Stimulated activated CD4-positive, alpha-beta T cell treated with anti-CD3 and anti-CD28 coated beads, Interleukin-4, amount 100 ng/mL, for 24 hours (primary cell): ENCODE results near the gene TEAD3.
"Not testable (repeated sequence)": the region's sequence is repeated elsewhere in the genome, so short reads cannot be mapped to it uniquely, and the experiment has no call there.

Experiments used
- DNase-seq: peaks from one replicate; pipeline ENCODE4 v3.0.0-alpha.2; 2020

The TEAD3 gene

GRCh38 chr6:35443341-35444030 is 53.4 kb downstream of the TEAD3 start:
- DNase-seq = no peak

- no peak for DNase-seq
Observed at GRCh38 chr6:35442693-35443092, 54.2 kb downstream of the TEAD3 start.

DNA sequence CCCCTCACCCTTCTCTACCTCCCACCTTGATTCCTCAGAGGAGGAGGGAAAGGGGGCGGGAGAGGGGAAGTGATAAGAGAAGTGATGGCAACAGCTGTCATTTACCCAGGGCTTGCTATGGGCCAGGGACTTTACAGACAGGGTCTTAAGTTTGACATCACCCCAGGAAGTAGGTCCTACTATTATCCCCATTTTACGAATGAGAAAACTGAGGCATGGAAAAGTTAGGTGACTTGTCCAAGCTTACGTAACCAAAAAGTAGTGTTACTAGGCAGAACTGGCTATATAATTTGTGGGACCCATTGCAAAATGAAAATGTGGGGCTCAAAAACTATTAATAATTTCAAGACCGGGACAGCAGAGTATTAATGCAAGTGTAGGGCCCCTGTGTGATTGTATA is 55.2 kb downstream of the TEAD3 start:
- no peak for DNase-seq

DNA sequence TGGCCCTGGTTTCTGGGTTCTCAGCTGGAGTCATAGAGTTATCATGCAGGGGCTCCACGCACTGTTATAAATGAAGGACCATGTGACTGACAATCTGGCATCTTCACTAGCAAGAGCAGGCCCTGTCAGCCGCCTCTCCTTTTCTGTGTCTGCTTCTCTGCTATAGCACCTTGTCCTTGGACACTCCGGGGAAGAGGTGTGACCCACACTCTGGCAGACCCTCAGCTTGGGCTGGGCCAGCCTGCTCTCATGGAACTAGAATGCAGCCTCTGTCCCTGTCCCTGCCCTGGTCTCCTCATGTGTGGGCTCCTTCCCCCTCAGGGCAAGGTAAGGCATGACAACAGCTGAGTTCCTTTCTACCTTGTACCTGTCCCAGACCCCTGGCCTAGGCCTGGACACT is 55.7 kb downstream of the TEAD3 start:
- no peak for DNase-seq

GRCh38 chr6:35439308-35439707 is 57.6 kb downstream of the TEAD3 start:
- DNase-seq = no peak

GRCh38 chr6:35438378-35439065 is 58.4 kb downstream of the TEAD3 start:
- not testable (repeated sequence) for DNase-seq

GRCh38 chr6:35436071-35436857 is 60.6 kb downstream of the TEAD3 start:
- DNase-seq = no peak

DNA sequence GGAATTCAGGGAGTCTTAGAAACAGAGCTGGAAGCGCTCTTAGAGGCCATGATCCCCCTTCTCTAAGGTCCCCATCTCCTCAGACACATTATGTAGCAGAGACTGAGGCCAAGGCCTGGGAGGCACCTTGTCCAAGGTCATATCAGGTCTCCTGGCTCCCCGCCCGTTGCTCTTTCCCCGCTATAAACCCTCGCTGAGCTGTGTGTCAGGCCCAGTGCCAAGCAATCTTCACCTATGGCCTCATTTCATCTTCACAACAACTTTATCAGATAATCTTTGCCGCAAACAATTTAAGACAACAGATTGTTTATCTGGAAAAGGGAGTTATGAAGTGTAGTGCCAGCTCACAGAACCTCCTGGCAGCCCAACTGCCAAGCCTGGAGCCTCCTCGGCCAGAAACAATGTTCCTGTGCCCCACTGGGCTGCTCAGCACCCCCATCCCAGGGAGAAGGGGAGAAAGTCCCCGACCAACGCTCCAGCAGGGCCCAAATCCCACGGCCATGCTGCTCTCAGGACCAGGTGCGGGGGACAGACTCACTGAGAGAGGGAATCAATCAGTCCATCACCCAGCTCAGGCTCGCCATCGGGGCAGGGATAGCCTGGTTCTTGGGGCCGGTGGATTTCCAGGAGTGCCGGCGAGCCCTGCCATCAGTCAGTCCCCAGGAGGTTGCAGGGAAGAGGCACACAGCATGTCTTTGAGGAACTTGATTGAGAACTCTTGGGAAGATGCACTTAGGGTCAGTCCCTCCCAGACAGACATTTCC is 61.6 kb downstream of the TEAD3 start:
- no peak for DNase-seq

- not testable (repeated sequence) for DNase-seq
Observed at GRCh38 chr6:35432702-35433101, 64.2 kb downstream of the TEAD3 start.

DNA sequence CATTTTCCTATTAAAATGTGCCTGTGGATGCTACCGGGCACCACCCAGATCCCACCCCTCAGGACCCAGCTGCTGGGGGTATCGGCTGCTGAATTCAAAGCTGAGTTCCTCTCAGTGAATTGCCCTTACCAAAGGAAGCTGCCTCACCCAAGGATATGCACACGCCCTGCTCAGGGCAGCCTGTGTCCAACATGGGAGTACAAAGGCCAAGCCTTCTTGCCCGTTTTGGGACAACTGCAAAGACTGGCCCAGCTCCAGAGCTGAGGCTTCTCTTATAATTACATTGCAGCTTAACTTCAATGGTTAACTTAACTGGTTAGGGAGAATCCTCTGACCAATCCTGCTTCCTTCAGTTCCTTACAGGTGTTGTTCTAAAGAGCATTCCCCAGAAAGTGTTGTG is 64.6 kb downstream of the TEAD3 start:
- no peak for DNase-seq

DNA sequence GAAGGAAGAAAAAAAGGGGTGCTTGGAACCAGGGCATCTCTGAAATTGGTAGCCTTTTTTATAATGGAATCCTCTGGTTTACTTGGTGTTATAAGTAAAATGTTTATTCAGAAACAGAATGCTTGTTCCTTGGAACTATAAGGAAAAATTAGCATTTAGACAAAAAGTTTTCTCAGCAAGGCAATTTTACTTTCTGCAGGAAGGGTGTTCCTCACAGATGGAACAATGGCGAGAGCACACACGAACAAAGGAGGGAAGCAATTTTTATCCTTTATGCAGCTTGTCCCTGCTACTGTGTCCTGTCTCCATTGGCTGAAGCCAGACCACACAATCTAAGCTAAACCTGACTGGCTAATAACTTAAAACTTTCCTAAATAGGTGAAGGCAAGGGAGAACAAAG is 67.4 kb downstream of the TEAD3 start:
- DNase-seq = no peak

GRCh38 chr6:35428421-35429149 is 68.3 kb downstream of the TEAD3 start:
- DNase-seq = no peak

DNA sequence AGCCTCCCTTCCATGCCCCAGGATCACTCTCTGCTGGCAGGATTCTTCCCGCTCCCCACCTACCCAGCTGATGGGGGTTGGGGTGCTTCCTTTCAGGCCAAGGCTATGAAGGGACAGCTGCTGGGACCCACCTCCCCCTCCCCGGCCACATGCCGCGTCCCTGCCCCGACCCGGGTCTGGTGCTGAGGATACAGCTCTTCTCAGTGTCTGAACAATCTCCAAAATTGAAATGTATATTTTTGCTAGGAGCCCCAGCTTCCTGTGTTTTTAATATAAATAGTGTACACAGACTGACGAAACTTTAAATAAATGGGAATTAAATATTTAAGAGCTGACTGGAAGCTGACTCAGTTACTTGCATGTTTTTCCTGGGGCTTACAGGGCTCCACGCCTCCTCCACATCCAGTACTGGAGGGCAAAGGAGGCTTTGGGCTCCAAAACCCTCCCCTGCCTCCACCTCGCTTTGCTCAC is 69.0 kb downstream of the TEAD3 start:
- no peak for DNase-seq

GRCh38 chr6:35427435-35427834 is 69.4 kb downstream of the TEAD3 start:
- DNase-seq = no peak

DNA sequence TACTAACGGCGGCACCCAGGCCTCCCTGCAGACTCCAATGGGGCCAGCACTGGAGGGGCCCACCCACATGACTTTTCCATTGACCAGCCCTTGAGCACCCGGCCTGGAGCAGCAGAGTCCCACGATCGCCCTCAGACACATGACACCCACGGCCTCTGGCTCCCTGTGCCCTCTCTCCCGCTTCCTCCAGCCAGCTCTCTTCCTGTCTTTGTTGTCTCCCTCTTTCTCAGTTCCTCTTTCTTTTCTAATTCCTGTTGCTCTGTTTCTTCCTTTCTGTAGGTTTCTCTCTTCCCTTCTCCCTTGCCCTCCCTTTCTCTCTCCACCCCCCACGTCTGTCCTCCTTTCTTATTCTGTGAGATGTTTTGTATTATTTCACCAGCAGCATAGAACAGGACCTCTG is 70.8 kb downstream of the TEAD3 start:
- DNase-seq = no peak

- no peak for DNase-seq
Observed at GRCh38 chr6:35425284-35425683, 71.6 kb downstream of the TEAD3 start.
